GM12891 (cell line): ENCODE data around the gene NKIRAS2.

ENCODE experiments used
- DNase-seq: peaks from one replicate; pipeline ENCODE4 v3.0.0; 2011; ENCODE audit warnings: low spot score; ENCODE audit not compliant: insufficient read length
- FAIRE-seq: peaks from 2 replicates; lab custom pipeline; 2011; peaks lifted over from hg19 to GRCh38; lab: Jason Lieb, UNC
- PAX5 ChIP-seq: IDR thresholded peaks from 2 replicates; pipeline ENCODE4 v1.6.1; 2011; ENCODE audit warnings: low read length, moderate library complexity, mild to moderate bottlenecking; ENCODE audit not compliant: insufficient read depth, severe bottlenecking
- POLR2A ChIP-seq: IDR thresholded peaks from 2 replicates; pipeline ENCODE4 v1.6.1; 2011; ENCODE audit warnings: low read depth, low read length, control low read depth
- POLR2AphosphoS5 ChIP-seq: IDR thresholded peaks from 2 replicates; pipeline ENCODE4 v1.6.1; 2011; ENCODE audit warnings: low read depth, low read length, control low read depth
- POU2F2 ChIP-seq: IDR thresholded peaks from 2 replicates; pipeline ENCODE4 v1.6.1; 2011; ENCODE audit warnings: low read depth, mild to moderate bottlenecking, control low read depth, low read length, moderate library complexity
- SPI1 ChIP-seq: IDR thresholded peaks from 2 replicates; pipeline ENCODE4 v1.6.1; 2011; ENCODE audit warnings: low read depth, low read length, control low read depth
- TAF1 ChIP-seq: IDR thresholded peaks from 2 replicates; pipeline ENCODE4 v1.6.1; 2011; ENCODE audit warnings: low read depth, low read length, control low read depth

Gene NKIRAS2

DNA sequence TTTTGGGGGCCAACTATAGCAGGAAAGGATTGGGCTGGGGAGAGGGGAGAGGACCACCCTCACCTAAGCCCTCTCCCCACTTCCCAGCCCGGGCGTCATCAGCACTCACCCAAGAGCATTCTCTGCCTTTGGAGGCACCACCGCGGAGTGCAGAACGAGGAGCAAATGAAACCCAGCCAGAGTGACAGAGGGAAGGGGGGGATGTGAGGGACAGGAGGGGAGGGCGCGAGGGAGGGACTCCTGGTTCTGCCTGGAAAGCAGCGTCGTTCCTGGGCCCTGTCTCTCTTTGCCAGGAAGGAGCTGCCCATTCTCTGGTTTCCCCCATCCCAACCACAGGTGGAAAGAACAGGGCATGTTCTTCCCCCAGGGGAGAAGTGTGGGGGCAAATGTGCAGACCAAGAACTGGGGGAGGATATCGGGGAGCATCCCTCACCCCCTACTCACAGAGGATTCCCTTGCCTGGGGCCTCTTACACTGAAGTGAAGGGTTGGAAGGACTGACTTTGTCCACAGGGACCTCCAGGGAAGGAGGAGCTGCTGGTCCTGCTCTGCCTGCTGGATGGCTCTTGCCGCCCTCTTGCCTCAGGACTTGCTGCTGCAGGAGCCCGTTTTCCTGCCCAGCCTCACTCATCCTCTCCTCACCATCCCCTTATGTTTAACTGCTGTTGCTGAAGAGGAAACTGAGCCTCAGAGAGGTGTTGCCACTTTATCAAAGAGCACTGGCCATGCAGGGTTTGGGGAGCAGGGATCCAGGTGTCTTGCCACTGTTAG lies 34.0 kb downstream of the NKIRAS2 start:
- TF ChIP-seq POLR2AphosphoS5 (no peak), POU2F2 (no peak), SPI1 (no peak), POLR2A (no peak), TAF1 (no peak), PAX5 (no peak)
- DNase-seq, result no peak
- no peak for FAIRE-seq

DNA sequence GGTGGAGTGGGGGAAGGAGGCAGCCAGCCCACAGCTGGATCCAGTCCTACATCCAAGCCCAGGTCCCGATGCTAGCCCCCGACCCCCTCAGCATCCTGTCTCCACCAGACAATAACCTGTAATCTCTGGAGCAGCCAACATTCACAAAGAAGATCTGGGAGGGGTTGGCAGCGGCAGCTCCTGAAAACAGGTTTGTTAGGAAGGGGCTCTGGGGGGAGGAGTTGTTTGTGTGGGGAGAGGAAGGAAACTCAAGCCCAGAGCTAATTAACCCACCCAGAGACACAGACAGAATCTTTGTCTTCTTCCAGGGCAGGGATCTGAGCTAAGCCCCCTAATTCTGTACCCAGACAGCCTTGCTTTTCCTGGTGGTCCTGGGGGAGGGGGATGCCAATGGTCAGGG lies 35.1 kb downstream of the NKIRAS2 start:
- TF ChIP-seq POLR2A, result no peak
- TF ChIP-seq TAF1, result no peak
- TF ChIP-seq PAX5, result no peak
- TF ChIP-seq POU2F2, result no peak
- TF ChIP-seq SPI1, result no peak
- TF ChIP-seq POLR2AphosphoS5, result no peak
- FAIRE-seq (no peak), DNase-seq (no peak)

DNA sequence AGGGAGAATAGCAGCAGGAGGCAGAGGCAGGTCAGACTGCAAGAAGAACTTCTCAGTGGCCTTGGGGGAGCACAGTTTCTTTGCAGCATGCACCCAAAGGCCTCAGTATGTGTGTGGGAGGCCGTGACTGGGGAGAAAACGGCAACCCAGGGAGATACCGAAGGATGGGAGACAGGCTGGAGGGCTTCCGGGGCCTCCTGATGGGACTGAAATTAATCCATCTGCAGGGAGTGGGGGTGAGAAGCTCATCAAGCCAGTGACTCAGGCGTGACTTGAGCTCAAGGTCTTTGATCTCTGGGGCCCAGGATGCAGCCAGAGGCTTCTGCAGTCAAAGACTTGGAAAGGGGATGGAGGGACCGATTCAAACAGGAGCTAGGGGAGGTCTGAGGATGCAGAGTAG lies 35.6 kb downstream of the NKIRAS2 start:
- FAIRE-seq (no peak), DNase-seq (no peak)
- no peak for TF ChIP-seq POLR2A
- TF ChIP-seq SPI1, result no peak
- no peak for TF ChIP-seq PAX5
- no peak for TF ChIP-seq TAF1
- TF ChIP-seq POU2F2, result no peak
- TF ChIP-seq POLR2AphosphoS5, result no peak

DNA sequence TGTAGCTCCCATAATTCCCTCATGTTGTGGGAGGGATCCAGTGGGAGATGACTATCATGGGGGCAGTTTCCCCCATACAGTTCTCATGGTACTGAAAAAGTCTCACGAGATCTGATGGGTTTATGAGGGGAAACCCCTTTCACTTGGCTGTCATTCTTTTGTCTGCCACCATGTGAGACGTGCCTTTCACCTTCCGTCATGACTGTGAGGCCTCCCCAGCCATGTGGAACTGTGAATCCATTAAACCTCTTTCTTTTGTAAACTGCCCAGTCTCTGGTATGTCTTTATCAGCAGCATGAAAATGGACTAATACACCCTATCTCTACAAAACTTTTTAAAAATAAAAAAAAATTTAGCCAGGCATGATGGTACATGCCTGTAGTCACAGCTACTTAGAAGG lies 36.7 kb downstream of the NKIRAS2 start:
- TF ChIP-seq SPI1, result no peak
- no peak for TF ChIP-seq POLR2A
- no peak for TF ChIP-seq TAF1
- TF ChIP-seq POU2F2, result no peak
- no peak for TF ChIP-seq POLR2AphosphoS5
- TF ChIP-seq PAX5, result no peak
- FAIRE-seq (no peak), DNase-seq (no peak)

DNA sequence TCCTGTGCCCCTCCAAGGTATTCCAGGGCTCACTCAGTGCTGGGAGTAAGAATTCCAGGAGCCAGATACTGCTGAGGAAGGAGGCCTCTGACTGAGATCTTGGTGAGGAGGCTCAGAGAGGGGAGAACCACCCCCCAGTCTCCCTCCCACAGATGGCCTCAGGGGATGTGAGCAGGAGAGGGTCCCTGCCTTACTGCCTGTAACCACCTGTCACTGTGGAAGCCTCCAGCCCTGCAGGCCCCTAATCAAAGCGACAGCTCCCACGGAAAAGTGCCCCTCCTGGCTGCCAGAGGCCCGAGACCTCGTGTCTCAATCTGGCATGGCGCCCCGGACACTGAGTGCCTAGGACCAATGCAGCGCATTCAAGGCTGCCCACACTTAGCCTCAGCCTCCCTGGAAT lies 38.2 kb downstream of the NKIRAS2 start:
- DNase-seq, result no peak
- FAIRE-seq, result no peak
- TF ChIP-seq POLR2AphosphoS5 (no peak), TAF1 (no peak)

DNA sequence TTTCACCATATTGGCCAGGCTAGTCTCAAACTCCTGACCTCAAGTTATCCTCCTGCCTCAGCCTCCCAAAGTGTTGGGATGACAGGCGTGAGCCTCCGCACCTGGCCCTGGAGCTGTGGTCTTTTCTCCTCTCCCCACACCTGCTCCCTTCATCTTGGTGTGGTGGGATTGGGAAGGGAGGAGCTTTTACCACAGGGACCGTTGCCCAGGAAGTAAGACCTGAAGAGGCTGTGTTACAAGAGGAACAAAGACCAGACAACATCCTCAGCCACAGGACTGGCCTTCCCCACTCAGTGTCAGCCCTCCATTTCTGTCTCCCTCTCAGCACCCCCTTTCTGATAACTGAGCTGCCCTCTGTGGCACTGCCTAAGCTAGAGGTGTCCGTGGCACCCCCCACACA lies 39.9 kb downstream of the NKIRAS2 start:
- no peak for FAIRE-seq
- no peak for TF ChIP-seq POLR2AphosphoS5
- TF ChIP-seq SPI1, result no peak
- no peak for TF ChIP-seq TAF1
- no peak for TF ChIP-seq POU2F2
- TF ChIP-seq PAX5, result no peak
- no peak for TF ChIP-seq POLR2A
- no peak for DNase-seq

DNA sequence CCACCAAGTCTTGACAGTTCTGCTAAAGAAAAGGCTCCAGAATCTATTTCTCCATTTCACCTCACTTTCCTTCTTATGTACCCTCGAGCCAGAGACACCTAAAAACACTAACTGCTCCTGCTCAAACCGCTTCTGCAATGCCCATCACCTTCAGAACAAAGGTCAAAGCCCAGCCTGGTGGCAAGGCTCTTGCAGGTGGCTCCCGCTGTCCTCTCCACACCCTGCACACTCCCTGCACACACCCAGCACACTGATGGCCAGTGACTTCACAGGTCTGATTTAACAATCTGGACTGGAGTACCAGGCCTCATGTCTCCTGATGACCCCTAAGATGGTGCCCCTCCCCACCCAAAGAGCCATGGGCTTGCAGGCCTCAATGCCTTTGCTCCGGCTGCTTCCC lies 40.3 kb downstream of the NKIRAS2 start:
- FAIRE-seq, result no peak
- TF ChIP-seq POLR2A, result no peak
- no peak for TF ChIP-seq POLR2AphosphoS5
- TF ChIP-seq POU2F2, result no peak
- no peak for TF ChIP-seq TAF1
- no peak for TF ChIP-seq PAX5
- TF ChIP-seq SPI1, result no peak

DNA sequence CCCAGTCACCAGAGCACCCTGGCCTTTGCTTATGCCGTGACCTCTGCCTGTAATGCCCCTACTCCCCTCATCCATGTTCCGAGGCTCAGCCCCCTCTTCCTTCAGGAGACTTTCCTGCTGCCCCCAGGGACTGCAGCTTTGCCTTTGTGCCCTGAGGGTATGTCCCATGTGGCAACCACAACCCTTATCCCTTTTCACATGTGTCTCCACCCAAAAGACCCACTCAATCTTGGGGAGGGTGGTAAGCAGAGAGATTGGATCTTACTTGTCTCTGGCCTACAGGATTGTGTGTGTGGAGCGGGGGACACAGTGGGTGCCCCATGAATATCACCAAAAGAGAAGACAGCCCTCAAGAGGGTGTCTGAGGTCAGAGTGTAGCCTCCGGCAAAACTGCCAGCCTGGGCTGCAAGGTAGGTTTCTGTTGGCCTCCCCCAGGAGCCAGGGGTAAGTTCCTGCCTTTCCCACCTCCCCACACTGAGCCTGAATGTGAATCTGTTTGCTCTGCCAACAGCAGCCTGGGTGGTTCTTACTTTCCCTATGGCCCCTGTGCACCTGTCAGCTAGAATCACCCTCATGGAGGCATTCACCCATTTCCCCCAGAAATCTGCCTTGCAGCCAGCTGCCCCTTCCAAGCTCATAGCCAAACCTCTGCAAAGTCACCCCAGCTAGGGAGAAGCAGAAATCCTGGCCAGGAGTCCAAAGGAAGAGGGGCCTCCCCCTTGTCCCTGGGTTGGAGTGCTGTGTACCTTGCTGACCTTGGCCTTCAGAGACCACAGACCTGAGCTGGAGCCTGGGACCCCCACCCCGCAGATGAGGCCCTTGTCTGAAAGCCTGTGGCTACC lies 42.0 kb downstream of the NKIRAS2 start:
- FAIRE-seq (no peak), DNase-seq (no peak)
- TF ChIP-seq POLR2AphosphoS5 (no peak), POU2F2 (no peak), TAF1 (no peak), SPI1 (no peak), PAX5 (no peak), POLR2A (no peak)

More for the DNA sequence above, 40.3 kb downstream of the NKIRAS2 start:
- DNase-seq, result no peak

DNA sequence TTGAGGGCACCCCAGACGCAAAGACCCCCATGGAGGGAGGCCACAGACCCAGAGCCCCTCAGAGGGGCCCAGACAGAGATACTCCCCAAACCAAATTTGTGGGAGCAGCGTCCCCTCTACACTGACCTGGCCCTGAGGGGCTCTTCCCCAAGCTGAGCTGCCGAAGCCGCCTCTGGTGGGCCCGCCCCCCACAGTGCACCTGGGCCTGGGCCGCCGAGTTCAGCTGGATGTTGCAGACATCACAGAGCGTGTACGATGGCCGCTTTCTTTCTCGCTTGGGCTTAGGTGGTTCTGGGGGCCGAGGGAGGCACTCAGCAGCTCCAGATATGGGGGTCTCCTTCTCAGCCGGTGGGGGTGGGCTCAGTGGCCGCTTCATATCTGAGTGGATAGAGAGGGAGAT lies 42.8 kb downstream of the NKIRAS2 start:
- no peak for TF ChIP-seq POLR2A
- FAIRE-seq (no peak), DNase-seq (no peak)

DNA sequence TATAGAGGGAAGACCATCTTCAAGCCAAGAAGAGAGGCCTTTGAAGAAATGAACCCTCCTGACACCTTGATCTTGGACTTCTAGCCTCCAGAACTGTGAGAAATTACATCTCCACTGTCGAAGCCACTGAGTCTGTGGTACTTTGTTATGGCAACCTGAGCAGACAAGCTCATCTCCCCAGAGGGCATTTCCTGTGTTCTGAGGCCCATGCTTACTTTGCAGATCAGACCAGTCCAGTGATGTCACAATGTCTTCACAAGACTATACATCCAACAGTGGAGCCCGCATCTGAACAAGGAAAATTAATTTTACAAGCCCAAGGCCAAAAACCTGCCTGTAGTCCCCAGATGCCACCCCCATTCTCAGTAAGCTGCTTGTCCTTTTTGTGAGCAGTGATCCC lies 45.3 kb downstream of the NKIRAS2 start:
- FAIRE-seq, result no peak
- no peak for DNase-seq
- TF ChIP-seq SPI1 (no peak), POLR2AphosphoS5 (no peak), TAF1 (no peak), POU2F2 (no peak), POLR2A (no peak), PAX5 (no peak)
